Natural killer cell (primary cell): ENCODE data around the gene GGPS1. TPM values are rescaled to one million over a fixed set of nuclear protein-coding genes. Genes with fewer than 3 reads are reported as not detected.
A peak's percentile ranks its signal among the peaks of the same experiment; 100 is the strongest.

Experiments used
- ATAC-seq, 3 donors: fragments of 150-1000 bp in 2 of 3; fragments of 200-7000 bp in 1 of 3; cut with Tn5 transposase; 1 replicate in 1 of 3; 2 replicates in 2 of 3; pipeline ENCODE4 v1.10.0; 2021; ENCODE audit warnings: mild to moderate bottlenecking in 2 of 3, moderate library complexity in 2 of 3
- DNase-seq, 2 donors: peaks; one replicate each; pipeline versions ENCODE4 v3.0.0 to v3.0.0-alpha.2; 2013 to 2021; ENCODE audit warnings: mixed read lengths in 1 of 2
- H3K27ac ChIP-seq: one replicate; pipeline ENCODE4 v1.5.1; 2013; ENCODE audit warnings: mild to moderate bottlenecking, low read length
- H3K27me3 ChIP-seq: one replicate; pipeline ENCODE4 v1.6.1; 2013; ENCODE audit warnings: low read length; ENCODE audit not compliant: control insufficient read depth, insufficient read depth
- H3K36me3 ChIP-seq: one replicate; pipeline ENCODE4 v1.6.1; 2013; ENCODE audit warnings: low read length; ENCODE audit not compliant: control insufficient read depth, insufficient read depth
- H3K4me1 ChIP-seq: one replicate; pipeline ENCODE4 v1.6.1; 2013; ENCODE audit warnings: low read length; ENCODE audit not compliant: control insufficient read depth, insufficient read depth
- H3K4me3 ChIP-seq: one replicate; pipeline ENCODE4 v1.5.1; 2013; ENCODE audit warnings: low read length
- H3K9me3 ChIP-seq: one replicate; pipeline ENCODE4 v1.6.1; 2013; ENCODE audit warnings: low read length; ENCODE audit not compliant: control insufficient read depth, insufficient read depth
- H3K27ac Mint-ChIP-seq, 2 donors: one replicate each; pipeline ENCODE4 v1.8.0; 2022; ENCODE audit warnings: mild to moderate bottlenecking in 2 of 2, mixed read lengths in 2 of 2, moderate library complexity in 1 of 2
- H3K27me3 Mint-ChIP-seq, 2 donors: one replicate each; pipeline ENCODE4 v1.8.0; 2022; ENCODE audit warnings: low read depth in 2 of 2, mixed read lengths in 2 of 2
- H3K36me3 Mint-ChIP-seq: one replicate; pipeline ENCODE4 v1.8.0; 2022; ENCODE audit warnings: mixed read lengths
- H3K4me1 Mint-ChIP-seq, 2 donors: one replicate each; pipeline ENCODE4 v1.8.0; 2022; ENCODE audit warnings: mixed read lengths in 2 of 2
- H3K4me3 Mint-ChIP-seq: one replicate; pipeline ENCODE4 v1.8.0; 2022; ENCODE audit warnings: mild to moderate bottlenecking, moderate library complexity, mixed read lengths
- H3K9me3 Mint-ChIP-seq, 2 donors: one replicate each; pipeline ENCODE4 v1.8.0; 2022; ENCODE audit warnings: mixed read lengths in 2 of 2
- CTCF ChIP-seq: fragments of 200-600 bp; IDR thresholded peaks from one replicate; pipeline ENCODE4 v1.8.0; 2022; ENCODE audit warnings: antibody characterized with exemption
- WGBS: methylation state at CpG from one replicate; pipeline ENCODE4 v1.1.7; 2013; ENCODE audit warnings: missing lambda C conversion rate; ENCODE audit not compliant: insufficient coverage; 5-methylcytosine and 5-hydroxymethylcytosine counted together
- intact Hi-C: fragments of 100-400 bp; cut with micrococcal nuclease; formaldehyde crosslinking; loops from one replicate; pipeline ENCODE4 v1.14.2; 2022
- total RNA-seq, 4 donors: library from RNA; stranded (reverse); fragments of 120-200 nt in 1 of 4; gene quantifications; one replicate each; pipeline versions ENCODE4 v1.2.3 to v1.2.4, GENCODE V29; 2013 to 2022

Gene GGPS1
- total RNA-seq, 3 donors from 2014 or later (not counting 1 experiment from before 2014, with no cell fraction given): 18.7 to 26.0 (median 23.9) TPM

- H3K4me1 ChIP-seq: peaks cover 56% of the 10 kb centered on the region
- peak overlapping the region; percentile 38 for H3K27ac ChIP-seq
- no peaks in the 10 kb centered on the region for H3K27me3 Mint-ChIP-seq
- peaks cover 0 to 4% of the 10 kb centered on the region in 2 donors for H3K9me3 Mint-ChIP-seq
- no peaks in the 10 kb centered on the region for H3K27me3 ChIP-seq
- peaks cover 53 to 58% of the 10 kb centered on the region in 2 donors for H3K4me1 Mint-ChIP-seq
- H3K4me3 Mint-ChIP-seq: peak overlapping the region; percentile 47
- WGBS: 85% methylated on average over 6 of the region's 10 CpGs
- H3K9me3 ChIP-seq: peaks cover 10% of the 10 kb centered on the region
- intact Hi-C loops: no loop called here
- H3K36me3 ChIP-seq: no peaks in the 10 kb centered on the region
- peak overlapping the region; percentile 81 to 90 for H3K27ac Mint-ChIP-seq
- no peak for DNase-seq
- no peak overlapping the region for H3K4me3 ChIP-seq
- no peak for TF ChIP-seq CTCF
- no peak for ATAC-seq
- H3K36me3 Mint-ChIP-seq: no peaks in the 10 kb centered on the region
Measured at GRCh38 chr1:235299169-235299858, 29.1 kb upstream of the GGPS1 start.

GRCh38 chr1:235302143-235302542 lies 26.2 kb upstream of the GGPS1 start:
- Histone ChIP-seq H3K4me1 (peaks cover 57% of the 10 kb centered on the region), H3K36me3 (peaks cover 2% of the 10 kb centered on the region), H3K4me3 (no peak overlapping the region), H3K27ac (no peak overlapping the region), H3K9me3 (no peaks in the 10 kb centered on the region), H3K27me3 (no peaks in the 10 kb centered on the region)
- no CpG with 5 or more reads among the region's 1 CpG for WGBS
- Mint-ChIP-seq H3K36me3 (no peaks in the 10 kb centered on the region), H3K4me3 (peak overlapping the region; percentile 21), H3K27me3 (no peaks in the 10 kb centered on the region), H3K4me1 (peaks cover 63 to 73% of the 10 kb centered on the region in 2 donors), H3K27ac (peak overlapping the region; percentile 94 to 97), H3K9me3 (peaks cover 0 to 2% of the 10 kb centered on the region in 2 donors)
- intact Hi-C loops: no loop called here
- no peak for TF ChIP-seq CTCF
- no peak for DNase-seq
- ATAC-seq: no peak

- Histone ChIP-seq H3K4me3 (no peak overlapping the region), H3K27me3 (no peaks in the 10 kb centered on the region), H3K9me3 (no peaks in the 10 kb centered on the region), H3K36me3 (peaks cover 2% of the 10 kb centered on the region), H3K27ac (peak overlapping the region; percentile 77), H3K4me1 (peaks cover 55% of the 10 kb centered on the region)
- Mint-ChIP-seq H3K36me3 (no peaks in the 10 kb centered on the region), H3K27ac (peak overlapping the region; percentile 94 to 97), H3K27me3 (no peaks in the 10 kb centered on the region), H3K4me3 (peak overlapping the region; percentile 82), H3K9me3 (no peaks in the 10 kb centered on the region), H3K4me1 (peaks cover 44 to 57% of the 10 kb centered on the region in 2 donors)
- intact Hi-C loops: loop anchor here (1.0 to 2.0 kb wide), 3 partner anchors 7 to 24 kb away; partner anchors contain the start of genes ARID4B and GGPS1
- ATAC-seq: peak; percentile 70 to 73 (median 71)
- no peak for TF ChIP-seq CTCF
- WGBS: 7% methylated on average over 3 of the region's 6 CpGs
- peak in 1 of 2 donors; percentile 78 for DNase-seq
Measured at GRCh38 chr1:235304549-235305451, 23.6 kb upstream of the GGPS1 start.
